BLaER1 treated with 17β-estradiol and CSF1 and Interleukin-3, amounts not matched to agents 10 nM and 100 nM (cell line): ENCODE results near the gene GAL3ST2.
"Not testable (repeated sequence)": the region's sequence is repeated elsewhere in the genome, so short reads cannot be mapped to it uniquely, and the experiment has no call there.

Experiments used
- H3K27ac ChIP-seq, 11 experiments: shearing (Covaris generic); formaldehyde crosslinking; 2 replicates each; pipeline ENCODE4 v1.8.1; 2022
- H3K27me3 ChIP-seq, 11 experiments: shearing (Covaris generic); formaldehyde crosslinking; 2 replicates each; pipeline ENCODE4 v1.8.1; 2022
- H3K36me3 ChIP-seq, 11 experiments: shearing (Covaris generic); formaldehyde crosslinking; 2 replicates each; pipeline ENCODE4 v1.8.1; 2022
- H3K4me1 ChIP-seq, 10 experiments: shearing (Covaris generic); formaldehyde crosslinking; 2 replicates each; pipeline ENCODE4 v1.8.1; 2022
- H3K4me2 ChIP-seq, 11 experiments: shearing (Covaris generic); formaldehyde crosslinking; 2 replicates each; pipeline ENCODE4 v1.8.1; 2022
- H3K4me3 ChIP-seq, 10 experiments: shearing (Covaris generic); formaldehyde crosslinking; 2 replicates each; pipeline ENCODE4 v1.8.1; 2022
- H3K9ac ChIP-seq, 11 experiments: shearing (Covaris generic); formaldehyde crosslinking; 2 replicates each; pipeline ENCODE4 v1.8.1; 2022
- H3K9me3 ChIP-seq, 11 experiments: shearing (Covaris generic); formaldehyde crosslinking; replicated peaks in 1 of 11; 2 replicates each; pipeline ENCODE4 v1.8.1; 2022
- H4K20me1 ChIP-seq, 11 experiments: shearing (Covaris generic); formaldehyde crosslinking; 2 replicates each; pipeline ENCODE4 v1.8.1; 2022
- Cebpa-rat ChIP-seq, 11 experiments: shearing (Covaris generic); IDR thresholded peaks; 2 replicates each; pipeline ENCODE4 v1.8.1; 2022

The GAL3ST2 gene

GRCh38 chr2:241777686-241778627, 1.3 kb downstream of the GAL3ST2 start:
- Histone ChIP-seq H3K4me1 (peaks cover 30 to 54% (median 48%) of the 10 kb centered on the region in 10 experiments), H3K36me3 (peaks cover 0 to 7% (median 0%) of the 10 kb centered on the region in 11 experiments; a peak in 3 of 22 replicates), H4K20me1 (no peaks in the 10 kb centered on the region), H3K4me2 (peak overlapping the region; percentile 12 to 59 (median 50); a peak in 21 of 22 replicates), H3K4me3 (no peak overlapping the region), H3K27me3 (peaks cover 0 to 6% (median 0%) of the 10 kb centered on the region in 11 experiments; a peak in 1 of 22 replicates), H3K9ac (peak overlapping the region in 4 of 11 experiments; percentile 32 to 50 (median 44); a peak in 7 of 22 replicates), H3K9me3 (peaks cover 28 to 41% (median 32%) of the 10 kb centered on the region in 11 experiments), H3K27ac (peak overlapping the region in 4 of 11 experiments; percentile 2 to 43 (median 22); a peak in 4 of 22 replicates)
- TF ChIP-seq Cebpa-rat (IDR thresholded peaks at IDR 0.05) = no peak

- Histone ChIP-seq H3K27me3 (no peaks in the 10 kb centered on the region), H3K4me2 (no peak overlapping the region), H3K36me3 (peaks cover 0 to 7% (median 0%) of the 10 kb centered on the region in 11 experiments; a peak in 3 of 22 replicates), H3K4me3 (no peak overlapping the region), H3K9me3 (peaks cover 31 to 50% (median 43%) of the 10 kb centered on the region in 11 experiments), H3K27ac (no peak overlapping the region), H3K4me1 (peaks cover 9 to 23% (median 18%) of the 10 kb centered on the region in 10 experiments; a peak in 19 of 20 replicates), H4K20me1 (no peaks in the 10 kb centered on the region), H3K9ac (no peak overlapping the region)
- TF ChIP-seq Cebpa-rat (IDR thresholded peaks at IDR 0.05) = no peak
Observed at GRCh38 chr2:241780939-241781569, 4.4 kb downstream of the GAL3ST2 start.

GRCh38 chr2:241782053-241782452, 5.4 kb downstream of the GAL3ST2 start:
- H3K4me1 ChIP-seq = peaks cover 9 to 17% (median 13%) of the 10 kb centered on the region in 10 experiments; a peak in 19 of 20 replicates
- not testable (repeated sequence) for H3K4me2 ChIP-seq, H3K9ac ChIP-seq, H3K36me3 ChIP-seq, H3K27me3 ChIP-seq, H4K20me1 ChIP-seq, H3K27ac ChIP-seq, H3K4me3 ChIP-seq
- peaks cover 31 to 50% (median 43%) of the 10 kb centered on the region in 11 experiments for H3K9me3 ChIP-seq

- Histone ChIP-seq H3K36me3 (no peaks in the 10 kb centered on the region), H3K4me3 (no peak overlapping the region), H3K9me3 (peaks cover 18 to 43% (median 24%) of the 10 kb centered on the region in 11 experiments; a peak in 20 of 22 replicates), H3K27me3 (no peaks in the 10 kb centered on the region), H3K4me1 (peaks cover 17 to 32% (median 23%) of the 10 kb centered on the region in 10 experiments), H3K27ac (peak overlapping the region in 9 of 11 experiments; percentile 45 to 75 (median 62); a peak in 17 of 22 replicates), H3K4me2 (peak overlapping the region; percentile 34 to 80 (median 70); a peak in 21 of 22 replicates), H3K9ac (peak overlapping the region in 4 of 11 experiments; percentile 26 to 46 (median 36); a peak in 5 of 22 replicates), H4K20me1 (no peaks in the 10 kb centered on the region)
- no peak for TF ChIP-seq Cebpa-rat (IDR thresholded peaks at IDR 0.05)
Observed at GRCh38 chr2:241788135-241788534, 11.5 kb downstream of the GAL3ST2 start.

GRCh38 chr2:241788572-241788971, 11.9 kb downstream of the GAL3ST2 start:
- peak overlapping the region in 9 of 11 experiments; percentile 45 to 75 (median 62); a peak in 17 of 22 replicates for H3K27ac ChIP-seq
- no peak for TF ChIP-seq Cebpa-rat (IDR thresholded peaks at IDR 0.05)
- peaks cover 17 to 32% (median 23%) of the 10 kb centered on the region in 10 experiments for H3K4me1 ChIP-seq
- no peaks in the 10 kb centered on the region for H3K36me3 ChIP-seq
- peak overlapping the region in 4 of 11 experiments; percentile 26 to 46 (median 36); a peak in 5 of 22 replicates for H3K9ac ChIP-seq
- H3K27me3 ChIP-seq = no peaks in the 10 kb centered on the region
- H4K20me1 ChIP-seq = no peaks in the 10 kb centered on the region
- H3K9me3 ChIP-seq = peaks cover 17 to 41% (median 23%) of the 10 kb centered on the region in 11 experiments; a peak in 20 of 22 replicates
- peak overlapping the region; percentile 34 to 80 (median 70) for H3K4me2 ChIP-seq
- H3K4me3 ChIP-seq = no peak overlapping the region

- not testable (repeated sequence) for H3K4me2 ChIP-seq, H3K36me3 ChIP-seq, H3K27ac ChIP-seq, H4K20me1 ChIP-seq, H3K27me3 ChIP-seq, H3K4me3 ChIP-seq, H3K9ac ChIP-seq
- Histone ChIP-seq H3K9me3 (peaks cover 10 to 34% (median 20%) of the 10 kb centered on the region in 11 experiments; a peak in 18 of 22 replicates), H3K4me1 (peaks cover 19 to 46% (median 24%) of the 10 kb centered on the region in 10 experiments)
Observed at GRCh38 chr2:241791385-241791784, 14.8 kb downstream of the GAL3ST2 start.

- Histone ChIP-seq H3K36me3 (no peaks in the 10 kb centered on the region), H3K27me3 (no peaks in the 10 kb centered on the region), H3K9ac (no peak overlapping the region), H3K27ac (no peak overlapping the region), H3K4me2 (no peak overlapping the region), H4K20me1 (no peaks in the 10 kb centered on the region), H3K9me3 (peaks cover 10 to 34% (median 20%) of the 10 kb centered on the region in 11 experiments; a peak in 18 of 22 replicates), H3K4me1 (peaks cover 22 to 50% (median 31%) of the 10 kb centered on the region in 10 experiments), H3K4me3 (no peak overlapping the region)
- TF ChIP-seq Cebpa-rat (IDR thresholded peaks at IDR 0.05) = no peak
Observed at GRCh38 chr2:241793385-241793784, 16.8 kb downstream of the GAL3ST2 start.

GRCh38 chr2:241794250-241794823, 17.7 kb downstream of the GAL3ST2 start:
- no peaks in the 10 kb centered on the region for H3K27me3 ChIP-seq
- no peak overlapping the region for H3K9ac ChIP-seq
- peaks cover 10 to 24% (median 14%) of the 10 kb centered on the region in 11 experiments; a peak in 18 of 22 replicates for H3K9me3 ChIP-seq
- H3K36me3 ChIP-seq = no peaks in the 10 kb centered on the region
- no peak overlapping the region for H3K4me3 ChIP-seq
- TF ChIP-seq Cebpa-rat (IDR thresholded peaks at IDR 0.05) = no peak
- H3K4me2 ChIP-seq = no peak overlapping the region
- no peaks in the 10 kb centered on the region for H4K20me1 ChIP-seq
- H3K4me1 ChIP-seq = peaks cover 16 to 50% (median 31%) of the 10 kb centered on the region in 10 experiments; a peak in 19 of 20 replicates
- H3K27ac ChIP-seq = no peak overlapping the region
